ENCODE measurements around the gene BCLAF1.
A peak's percentile ranks its signal among the peaks of the same experiment; 100 is the strongest.
"Not testable (repeated sequence)": the region's sequence is repeated elsewhere in the genome, so short reads cannot be mapped to it uniquely, and the experiment has no call there.

BCLAF1 gene

GRCh38 chr6:136225496-136225895, 64.2 kb downstream of the BCLAF1 start:
- TF ChIP-seq CTCF (IDR thresholded peaks at IDR 0.05; ENCODE audit: insufficient read depth, low read depth, low read length, missing control alignments), result no peak
- peak; percentile 39 for DNase-seq (ENCODE audit: low read depth)
- no peak overlapping the region for H3K4me3 ChIP-seq (ENCODE audit: low read length)

DNA sequence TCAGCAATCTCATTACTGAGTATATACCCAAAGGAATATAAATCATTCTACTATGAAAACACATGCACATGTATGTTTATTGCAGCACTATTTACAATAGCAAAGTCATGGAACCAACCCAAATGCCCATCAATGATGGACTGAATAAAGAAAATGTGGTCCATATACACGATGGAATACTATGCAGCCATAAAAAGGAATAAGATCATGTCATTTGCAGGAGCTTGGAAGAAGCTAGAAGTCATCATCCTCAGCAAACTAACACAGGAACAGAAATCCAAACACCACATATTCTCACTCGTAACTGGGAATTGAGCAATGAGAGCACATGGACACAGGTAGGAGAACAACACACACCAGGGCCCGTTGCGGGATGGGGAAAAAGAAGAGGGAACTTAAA, 64.7 kb downstream of the BCLAF1 start:
- DNase-seq (ENCODE audit: low read depth); H3K4me3 ChIP-seq (ENCODE audit: low read length): not testable (repeated sequence)

- no peak for TF ChIP-seq CTCF (IDR thresholded peaks at IDR 0.05; ENCODE audit: insufficient read depth, low read depth, low read length, missing control alignments)
- no peak for DNase-seq (ENCODE audit: low read depth)
- no peak overlapping the region for H3K4me3 ChIP-seq (ENCODE audit: low read length)
Observed at GRCh38 chr6:136216503-136217401, 72.9 kb downstream of the BCLAF1 start.

DNA sequence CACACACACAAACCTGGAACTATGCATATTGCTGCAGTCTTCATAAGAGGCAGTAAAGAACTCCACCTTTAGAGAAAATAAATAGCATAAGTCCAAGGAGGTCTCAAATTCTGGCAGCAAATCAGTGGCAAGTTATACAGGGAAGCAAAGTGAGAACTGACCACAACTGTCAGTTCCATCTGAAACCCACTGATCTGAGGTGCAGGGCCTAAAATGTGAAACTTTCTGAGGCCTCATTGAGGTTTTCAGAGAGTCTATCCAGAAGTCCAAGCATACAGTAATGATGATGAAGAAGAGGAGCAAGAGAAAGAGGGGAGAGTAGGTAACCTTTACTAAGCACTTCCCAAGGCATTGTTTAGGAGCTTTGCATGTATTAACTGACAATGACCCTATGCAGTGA, 75.8 kb downstream of the BCLAF1 start:
- no peak for TF ChIP-seq CTCF (IDR thresholded peaks at IDR 0.05; ENCODE audit: insufficient read depth, low read depth, low read length, missing control alignments)
- no peak for DNase-seq (ENCODE audit: low read depth)
- H3K4me3 ChIP-seq (ENCODE audit: low read length), result no peak overlapping the region

- no peak for TF ChIP-seq CTCF (IDR thresholded peaks at IDR 0.05; ENCODE audit: insufficient read depth, low read depth, low read length, missing control alignments)
- no peak for DNase-seq (ENCODE audit: low read depth)
- no peak overlapping the region for H3K4me3 ChIP-seq (ENCODE audit: low read length)
Observed at GRCh38 chr6:136213012-136213539, 76.6 kb downstream of the BCLAF1 start.

GRCh38 chr6:136212608-136213007, 77.0 kb downstream of the BCLAF1 start:
- DNase-seq (ENCODE audit: low read depth), result no peak
- TF ChIP-seq CTCF (IDR thresholded peaks at IDR 0.05; ENCODE audit: insufficient read depth, low read depth, low read length, missing control alignments), result no peak
- H3K4me3 ChIP-seq (ENCODE audit: low read length), result no peak overlapping the region

DNA sequence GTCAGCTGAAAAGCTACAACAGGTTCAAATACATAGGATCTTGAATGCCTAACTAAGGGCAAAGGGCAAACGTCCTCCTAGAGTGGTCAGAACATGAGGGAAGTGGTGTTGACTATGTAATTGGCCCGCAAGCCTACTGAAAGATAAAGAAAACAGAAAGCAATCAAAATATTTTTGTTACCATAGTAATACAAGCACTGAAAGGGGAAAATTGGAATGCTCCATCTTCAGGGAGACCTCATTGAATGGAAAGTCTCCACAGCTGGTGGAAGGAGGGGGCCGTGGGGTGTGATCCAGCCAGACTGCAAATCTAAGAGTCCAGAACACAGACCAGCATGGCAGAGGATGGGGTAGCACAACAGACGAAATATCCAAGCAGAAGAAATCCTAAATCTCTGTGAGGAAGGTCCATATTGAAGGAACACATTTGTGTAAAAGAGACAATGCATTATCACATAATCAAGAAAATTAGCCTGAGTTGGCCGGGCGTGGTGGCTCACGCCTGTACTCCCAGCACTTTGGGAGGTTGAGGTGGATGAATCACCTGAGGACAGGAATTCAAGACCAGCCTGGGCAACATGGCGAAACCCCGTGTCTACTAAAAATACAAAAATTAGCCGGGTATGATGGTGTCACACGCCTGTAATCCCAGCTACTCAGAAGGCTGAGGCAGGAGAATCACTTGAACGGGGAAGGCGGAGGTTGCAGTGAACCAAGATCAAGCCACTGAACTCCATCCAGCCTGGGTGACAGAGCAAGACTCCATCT, 79.1 kb downstream of the BCLAF1 start:
- H3K4me3 ChIP-seq (ENCODE audit: low read length), result no peak overlapping the region
- TF ChIP-seq CTCF (IDR thresholded peaks at IDR 0.05; ENCODE audit: insufficient read depth, low read depth, low read length, missing control alignments), result no peak
- DNase-seq (ENCODE audit: low read depth), result peak; percentile 7
